Prostate gland (tissue), 2 donors: Measurements from ENCODE around the gene TEX29. TPM values are rescaled to one million over a fixed set of nuclear protein-coding genes. Genes with fewer than 3 reads are reported as not detected.

Experiments used
- DNase-seq: peaks from one replicate; pipeline ENCODE4 v3.0.0-alpha.2; 2019; ENCODE audit warnings: low spot score
- H3K27ac ChIP-seq, 2 donors: fragments of 200-600 bp; sonication (generic); 2 replicates each; pipeline ENCODE4 v1.5.1; 2017 to 2019
- H3K27me3 ChIP-seq: fragments of 200-600 bp; sonication (generic); replicated peaks from 2 replicates; pipeline ENCODE4 v1.5.1; 2019; ENCODE audit not compliant: insufficient read depth
- H3K36me3 ChIP-seq, 2 donors: fragments of 200-600 bp; sonication (generic); 1 replicate in 1 of 2; 2 replicates in 1 of 2; pipeline versions ENCODE4 v1.5.1 to v1.8.1; 2017 to 2019
- H3K4me1 ChIP-seq: fragments of 200-600 bp; sonication (generic); replicated peaks from 2 replicates; pipeline ENCODE4 v1.5.1; 2019
- H3K4me3 ChIP-seq, 2 donors: fragments of 200-600 bp; sonication (generic); 2 replicates each; pipeline ENCODE4 v1.5.1; 2017 to 2019
- H3K9me3 ChIP-seq: fragments of 200-600 bp; sonication (generic); 2 replicates; pipeline ENCODE4 v1.5.1; 2017
- CTCF ChIP-seq, 4 experiments: fragments of 200-600 bp in 2 of 4; fragments of 450-650 bp in 2 of 4; sonication (generic) in 2 of 4; IDR thresholded peaks; 1 replicate in 3 of 4; 2 replicates in 1 of 4; pipeline ENCODE4 v1.5.1; 2016 to 2019; ENCODE audit warnings: antibody characterized with exemption in 4 of 4, mild to moderate bottlenecking in 2 of 4, moderate library complexity in 2 of 4
- POLR2A ChIP-seq: fragments of 450-650 bp; IDR thresholded peaks from one replicate; pipeline ENCODE4 v1.6.1; 2016; ENCODE audit warnings: antibody characterized with exemption, mild to moderate bottlenecking
- POLR2AphosphoS5 ChIP-seq: sonication (generic); formaldehyde crosslinking; IDR thresholded peaks from one replicate; pipeline ENCODE4 v1.6.1; 2017; ENCODE audit warnings: antibody characterized with exemption
- WGBS: methylation state at CpG from one replicate; pipeline ENCODE4 v1.1.5; 2018; 5-methylcytosine and 5-hydroxymethylcytosine counted together
- intact Hi-C: fragments of 100-400 bp; cut with DNase I; formaldehyde crosslinking; loops from one replicate; pipeline ENCODE4 v1.14.2; 2022
- total RNA-seq, 2 donors: library from RNA; depleted of rRNA; stranded (reverse); fragments of >200 nt; gene quantifications; one replicate each; pipeline ENCODE4 v1.1.0, GENCODE V29; 2016

TEX29 gene
- total RNA-seq, 2 donors from 2014 or later, result 1.4 TPM; not detected in 1

- intact Hi-C loops, result no loop called here
- Histone ChIP-seq H3K4me3 (no peak overlapping the region), H3K27me3 (no peaks in the 10 kb centered on the region), H3K27ac (no peak overlapping the region), H3K9me3 (no peaks in the 10 kb centered on the region), H3K4me1 (no peaks in the 10 kb centered on the region), H3K36me3 (no peaks in the 10 kb centered on the region)
- 69% methylated on average over 18 of the region's 18 CpGs for WGBS
- DNase-seq, result no peak
- TF ChIP-seq POLR2A (no peak), POLR2AphosphoS5 (no peak), CTCF (IDR thresholded peaks at IDR 0.05) (no peak)
Measured at GRCh38 chr13:111387945-111388600, 67.6 kb downstream of the TEX29 start.

GRCh38 chr13:111388851-111389500 is 68.5 kb downstream of the TEX29 start:
- WGBS, result 83% methylated on average over 19 of the region's 19 CpGs
- intact Hi-C loops, result no loop called here
- no peak for TF ChIP-seq POLR2A
- no peak for TF ChIP-seq CTCF (IDR thresholded peaks at IDR 0.05)
- TF ChIP-seq POLR2AphosphoS5, result no peak
- Histone ChIP-seq H3K4me1 (no peaks in the 10 kb centered on the region), H3K9me3 (no peaks in the 10 kb centered on the region), H3K27ac (no peak overlapping the region), H3K27me3 (no peaks in the 10 kb centered on the region), H3K36me3 (no peaks in the 10 kb centered on the region), H3K4me3 (no peak overlapping the region)
- no peak for DNase-seq

- Histone ChIP-seq H3K27ac (no peak overlapping the region), H3K4me1 (no peaks in the 10 kb centered on the region), H3K36me3 (no peaks in the 10 kb centered on the region), H3K4me3 (no peak overlapping the region), H3K9me3 (no peaks in the 10 kb centered on the region), H3K27me3 (no peaks in the 10 kb centered on the region)
- 88% methylated on average over 21 of the region's 21 CpGs for WGBS
- intact Hi-C loops, result no loop called here
- TF ChIP-seq CTCF (IDR thresholded peaks at IDR 0.05) (no peak), POLR2A (no peak), POLR2AphosphoS5 (no peak)
- DNase-seq, result no peak
Measured at GRCh38 chr13:111389621-111390521, 69.4 kb downstream of the TEX29 start.

GRCh38 chr13:111390522-111391270 is 70.3 kb downstream of the TEX29 start:
- Histone ChIP-seq H3K27me3 (no peaks in the 10 kb centered on the region), H3K9me3 (no peaks in the 10 kb centered on the region), H3K4me3 (no peak overlapping the region), H3K36me3 (no peaks in the 10 kb centered on the region), H3K4me1 (no peaks in the 10 kb centered on the region), H3K27ac (no peak overlapping the region)
- DNase-seq, result no peak
- TF ChIP-seq CTCF (IDR thresholded peaks at IDR 0.05), result no peak
- TF ChIP-seq POLR2AphosphoS5, result no peak
- no peak for TF ChIP-seq POLR2A
- intact Hi-C loops, result no loop called here
- WGBS, result 89% methylated on average over 18 of the region's 18 CpGs
